Fibroblast of peridontal ligament (primary cell): ENCODE data around the gene RAD51C.
"Not testable (repeated sequence)": the region's sequence is repeated elsewhere in the genome, so short reads cannot be mapped to it uniquely, and the experiment has no call there.

Source experiments
- DNase-seq: peaks from one replicate; pipeline ENCODE4 v3.0.0-alpha.2; 2010; ENCODE audit errors: extremely low read depth

RAD51C gene

DNA sequence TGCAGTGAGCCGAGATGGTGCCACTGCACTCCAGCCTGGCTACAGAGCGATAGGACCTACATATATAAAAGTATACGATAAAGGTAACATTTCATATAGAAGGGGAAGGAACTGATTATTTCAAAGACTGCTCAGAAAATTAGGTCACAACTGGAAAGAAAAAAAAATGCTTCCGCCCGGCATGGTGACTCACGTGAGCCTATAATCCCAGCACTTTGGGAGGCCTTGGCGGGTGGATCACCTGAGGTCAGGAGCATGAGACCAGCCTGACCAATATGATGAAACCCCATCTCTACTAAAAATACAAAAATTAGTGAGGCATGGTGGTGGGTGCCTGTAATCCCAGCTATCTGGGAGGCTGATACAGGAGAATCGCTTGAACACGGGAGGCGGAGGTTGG lies 8.4 kb upstream of the RAD51C start:
- no peak for DNase-seq

DNA sequence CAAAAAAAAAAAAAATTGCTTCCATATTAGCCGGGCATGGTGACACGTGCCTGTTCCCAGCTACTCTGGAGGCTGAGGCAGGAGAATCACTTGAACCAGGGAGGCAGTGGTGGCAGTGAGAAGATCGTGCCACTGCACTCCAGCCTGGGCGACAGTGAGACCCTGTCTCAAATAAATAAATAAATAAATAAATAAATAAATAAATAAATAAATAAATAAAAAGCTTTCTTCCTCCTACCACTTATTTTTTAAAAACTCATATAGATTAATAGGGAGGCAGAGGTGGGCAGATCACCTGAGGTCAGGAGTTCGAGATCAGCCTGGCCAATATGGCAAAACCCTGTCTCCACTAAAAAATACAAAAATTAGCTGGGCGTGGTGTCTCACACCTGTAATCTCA lies 7.9 kb upstream of the RAD51C start:
- not testable (repeated sequence) for DNase-seq

DNA sequence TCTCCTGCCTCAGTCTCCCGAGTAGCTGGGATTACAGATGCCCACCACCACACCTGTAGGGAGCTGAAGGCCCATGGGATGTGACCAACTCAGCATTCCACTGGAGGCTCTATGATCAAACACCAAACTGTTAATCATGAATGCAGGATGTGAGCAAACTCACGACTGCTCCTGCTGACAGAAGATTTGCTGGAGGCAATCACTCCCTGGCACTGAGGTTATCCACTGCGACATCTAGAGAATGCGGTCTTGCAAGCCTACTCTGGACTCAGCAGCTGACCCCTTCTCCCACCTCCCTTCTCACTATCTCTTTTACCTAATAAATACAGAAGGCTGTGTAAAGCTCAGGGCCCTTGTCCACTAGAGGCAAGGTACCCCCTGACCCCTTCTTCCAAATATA lies 5.4 kb upstream of the RAD51C start:
- DNase-seq = no peak

DNA sequence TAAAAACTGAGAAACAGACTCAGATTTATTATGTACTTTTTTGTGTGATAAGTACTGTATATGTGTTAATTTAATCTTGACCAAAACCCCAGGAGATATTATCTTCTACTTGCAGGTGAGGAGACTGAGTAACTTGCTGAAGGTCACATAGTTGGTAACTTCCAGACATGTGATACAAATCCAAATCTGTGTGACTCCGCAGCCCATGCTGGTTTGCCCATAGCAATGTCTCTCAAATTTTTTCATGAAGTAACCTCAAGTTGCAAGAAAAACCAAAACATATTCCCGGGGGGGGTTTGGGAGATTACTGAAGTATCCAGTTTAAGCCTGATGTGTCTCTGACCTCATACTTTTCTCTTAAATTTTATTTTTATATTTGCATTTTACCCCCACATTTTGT lies 3.9 kb upstream of the RAD51C start:
- no peak for DNase-seq

DNA sequence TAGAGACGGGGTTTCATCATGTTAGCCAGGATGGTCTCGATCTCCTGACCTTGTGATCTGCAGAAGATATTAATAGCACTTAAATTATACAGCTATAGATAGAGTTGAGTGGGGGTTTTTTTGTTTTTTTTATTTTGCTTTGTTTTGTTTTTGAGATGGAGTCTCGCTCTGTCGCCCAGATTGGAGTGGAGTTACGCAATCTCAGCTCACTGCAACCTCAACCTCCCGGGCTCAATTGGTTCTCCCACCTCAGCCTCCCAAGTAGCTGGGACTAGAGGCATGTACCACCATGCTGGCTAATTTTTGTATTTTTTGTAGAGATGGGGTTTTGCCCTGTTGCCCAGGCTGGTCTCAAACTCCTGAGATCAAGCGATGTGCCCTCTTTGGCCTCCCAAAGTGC lies 2.4 kb upstream of the RAD51C start:
- not testable (repeated sequence) for DNase-seq

DNA sequence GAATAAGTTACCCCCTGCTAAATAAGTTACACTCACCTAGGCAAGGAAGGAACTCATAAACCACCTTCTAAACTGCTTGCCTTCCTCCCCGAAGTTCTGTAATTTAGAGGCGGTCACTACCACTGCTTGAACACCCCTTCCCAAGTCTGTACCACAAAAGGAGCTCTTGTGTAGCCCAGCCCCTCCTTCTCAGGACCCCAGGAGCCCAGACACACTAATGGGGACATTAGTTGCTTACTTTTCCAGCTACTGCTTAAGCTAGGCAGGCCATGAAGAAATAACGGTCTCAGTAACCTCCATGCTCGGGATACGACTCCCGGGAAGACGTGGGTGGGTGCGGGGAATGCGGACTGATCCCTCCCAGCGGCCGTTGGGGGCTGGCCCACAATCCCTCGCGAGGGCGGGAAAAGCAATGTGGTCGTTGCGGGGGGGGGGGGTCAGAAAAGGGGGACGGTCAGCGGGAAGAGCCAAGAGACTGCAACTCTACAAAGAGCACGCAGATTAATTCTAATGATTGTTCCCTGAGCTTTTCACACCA lies 632 bp upstream of the RAD51C start, which contains the start of gene TEX14:
Gene TEX14 (minus strand): TSS at position 345 of the 538 bp plus-strand sequence. CDS start 40,044 bp downstream, outside the sequence.
- no peak for DNase-seq

DNA sequence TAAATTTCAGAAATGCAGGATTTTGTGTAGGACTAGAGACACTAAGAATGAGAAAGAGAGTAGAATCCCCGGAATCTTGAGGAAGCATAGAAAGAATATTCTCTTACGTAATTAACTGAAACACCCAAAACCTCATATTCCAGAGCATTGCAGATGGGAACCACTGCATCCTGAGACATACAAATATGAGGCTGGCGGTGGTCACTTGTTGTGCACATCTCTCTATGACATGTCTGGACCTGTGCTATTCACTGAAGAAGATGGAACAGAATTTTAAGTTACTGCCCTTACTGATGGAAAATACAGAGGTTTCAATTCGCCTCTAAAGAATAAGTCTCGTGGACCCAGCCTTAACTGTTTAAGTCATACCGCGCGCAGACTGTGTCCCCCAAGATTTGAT lies 806 bp downstream of the RAD51C start:
- no peak for DNase-seq

DNA sequence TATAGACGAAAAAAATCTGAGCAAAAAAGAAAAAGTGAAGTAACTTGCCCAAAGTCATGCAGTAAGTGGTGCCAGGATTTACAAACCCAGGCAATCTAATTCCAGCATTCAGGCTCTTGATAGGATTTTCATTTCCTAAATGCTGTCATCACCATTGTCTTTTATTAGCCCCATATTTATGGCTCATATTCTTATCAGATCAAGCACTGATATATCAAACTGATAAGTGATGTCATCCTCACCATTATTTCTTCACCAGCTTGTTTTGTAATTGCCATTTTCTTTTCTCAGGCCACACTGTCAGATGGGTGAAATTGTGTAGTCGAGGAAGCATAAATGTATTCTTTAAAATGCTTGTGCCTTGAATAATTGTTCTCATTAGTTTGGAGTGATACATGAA lies 1.3 kb downstream of the RAD51C start:
- DNase-seq = no peak

DNA sequence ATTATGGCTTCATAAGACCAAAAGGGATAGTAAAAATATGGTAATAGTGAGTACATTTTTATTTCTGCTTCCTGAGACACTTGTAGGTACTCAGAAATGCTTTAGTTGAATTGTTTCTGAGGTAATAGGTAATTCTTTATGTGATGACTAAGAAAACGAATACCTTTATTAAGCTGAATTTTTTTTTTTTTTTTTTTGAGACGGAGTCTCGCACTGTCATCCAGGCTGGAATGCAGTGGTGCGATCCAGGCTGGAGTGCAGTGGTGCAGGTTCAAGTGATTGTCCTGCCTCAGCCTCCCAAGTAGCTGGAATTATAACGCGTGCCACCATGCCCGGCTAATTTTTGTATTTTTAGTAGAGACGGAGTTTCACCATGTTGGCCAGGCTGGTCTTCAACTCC lies 1.9 kb downstream of the RAD51C start:
- DNase-seq = no peak

DNA sequence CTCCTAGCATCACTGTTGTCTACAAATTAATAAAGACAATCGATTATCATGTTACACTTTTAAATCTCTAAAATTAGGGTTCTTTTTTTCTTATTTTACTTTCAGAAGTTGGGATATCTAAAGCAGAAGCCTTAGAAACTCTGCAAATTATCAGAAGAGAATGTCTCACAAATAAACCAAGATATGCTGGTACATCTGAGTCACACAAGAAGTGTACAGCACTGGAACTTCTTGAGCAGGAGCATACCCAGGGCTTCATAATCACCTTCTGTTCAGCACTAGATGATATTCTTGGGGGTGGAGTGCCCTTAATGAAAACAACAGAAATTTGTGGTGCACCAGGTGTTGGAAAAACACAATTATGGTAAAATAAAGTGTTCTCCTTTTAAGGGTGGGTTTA lies 2.4 kb downstream of the RAD51C start:
- DNase-seq = no peak

DNA sequence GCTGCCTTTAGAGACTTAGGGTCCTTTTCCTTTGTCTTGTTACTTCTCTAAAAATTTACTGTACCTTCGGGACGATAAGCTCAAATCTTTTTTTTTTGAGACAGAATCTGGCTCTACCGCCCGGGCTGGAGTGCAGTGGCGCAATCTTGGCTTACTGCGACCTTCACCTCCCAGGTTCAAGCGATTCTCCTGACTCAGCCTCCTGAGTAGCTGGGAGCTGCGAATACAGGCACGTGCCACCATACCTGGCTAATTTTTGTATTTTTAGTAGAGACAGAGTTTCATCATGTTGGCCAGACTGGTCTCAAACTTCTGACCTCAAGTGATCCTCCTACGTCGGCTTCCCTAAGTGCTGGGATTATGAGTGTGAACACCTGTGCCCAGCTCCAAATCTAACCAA lies 7.4 kb downstream of the RAD51C start:
- DNase-seq = no peak

DNA sequence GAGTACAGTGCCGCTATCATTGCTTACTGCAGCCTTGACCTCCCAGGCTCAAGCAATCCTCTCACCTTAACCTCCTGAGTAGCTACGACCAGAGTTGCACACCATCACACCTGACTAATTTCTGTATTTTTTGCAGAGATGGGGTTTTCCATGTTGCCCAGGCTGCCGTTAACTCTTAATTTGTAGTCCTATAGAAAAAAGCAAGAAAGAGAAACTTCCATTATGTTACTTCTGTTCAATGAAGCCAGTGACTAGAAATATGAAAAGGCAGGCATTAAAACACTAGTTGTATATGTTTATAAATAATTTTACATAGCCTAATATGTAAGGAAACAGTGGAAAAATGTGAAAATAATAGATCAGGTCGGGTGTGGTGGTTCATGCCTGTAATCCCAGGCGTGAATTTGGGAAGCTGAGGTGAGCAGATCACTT lies 9.7 kb downstream of the RAD51C start:
- DNase-seq = no peak

DNA sequence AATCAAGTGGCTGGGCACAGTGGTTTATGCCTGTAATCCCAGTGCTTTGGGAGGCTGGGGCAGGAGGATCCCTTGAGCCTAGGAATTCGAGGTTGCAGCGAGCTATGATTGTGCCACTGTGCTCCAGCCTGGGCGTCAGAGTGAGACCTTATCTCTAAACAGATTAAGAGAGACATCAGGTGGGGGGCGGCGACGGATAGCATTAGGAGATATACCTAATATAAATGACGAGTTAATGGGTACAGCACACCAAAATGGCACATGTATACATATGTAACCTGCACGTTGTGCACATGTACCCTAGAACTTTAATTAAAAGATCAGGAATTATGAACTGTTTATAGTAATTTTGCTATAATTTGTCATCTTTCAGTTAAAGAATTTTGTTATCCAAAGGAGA lies 10.3 kb downstream of the RAD51C start:
- DNase-seq = no peak

DNA sequence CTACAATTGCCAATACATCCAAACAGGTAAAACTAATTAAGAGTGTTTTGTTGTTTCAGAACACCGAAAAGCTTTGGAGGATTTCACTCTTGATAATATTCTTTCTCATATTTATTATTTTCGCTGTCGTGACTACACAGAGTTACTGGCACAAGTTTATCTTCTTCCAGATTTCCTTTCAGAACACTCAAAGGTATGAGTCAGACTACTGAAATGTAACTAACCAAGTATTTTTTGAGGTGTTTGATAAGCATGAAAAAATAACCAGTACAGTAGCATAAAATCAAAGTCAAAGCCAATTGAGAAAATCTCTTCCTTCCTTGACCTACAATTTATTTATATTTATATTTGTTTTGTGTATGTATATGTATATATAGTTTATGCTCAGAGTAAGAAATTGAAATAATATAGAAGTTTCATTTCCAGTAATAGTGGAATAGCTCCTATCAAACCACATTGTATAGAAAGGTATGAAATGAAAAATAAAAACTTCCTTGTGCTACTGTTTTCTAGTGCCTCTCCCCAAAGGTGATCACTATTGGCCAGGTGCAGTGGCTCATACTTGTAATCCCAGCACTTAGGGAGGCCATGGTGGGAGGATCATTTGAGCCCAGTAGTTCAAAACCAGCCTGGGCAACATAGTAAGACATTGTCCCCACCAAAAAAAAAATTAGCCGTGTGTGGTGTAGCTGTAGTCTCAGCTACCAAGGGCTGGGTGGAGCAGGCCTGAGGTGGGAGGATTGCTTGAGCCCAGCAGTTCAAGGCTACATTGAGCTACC lies 10.9 kb downstream of the RAD51C start:
- DNase-seq = peak; percentile 22

DNA sequence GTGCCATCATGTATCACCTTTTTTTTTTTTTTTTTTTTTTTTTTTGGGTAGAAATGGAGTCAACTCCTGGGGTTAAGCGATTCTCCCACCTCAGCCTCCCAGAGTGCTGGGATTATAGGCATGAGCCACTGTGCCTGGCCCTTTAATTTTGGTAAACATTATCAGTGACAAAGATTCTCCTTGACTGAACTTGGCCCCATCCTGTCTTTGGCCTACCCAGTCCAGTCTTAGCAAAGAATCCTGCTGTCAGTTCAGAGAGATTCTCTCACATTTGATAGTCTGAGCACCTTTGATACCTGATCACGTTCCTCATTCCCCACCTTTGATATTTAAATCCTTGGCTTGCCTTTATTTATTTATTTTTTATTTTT lies 11.5 kb downstream of the RAD51C start:
- DNase-seq = no peak

DNA sequence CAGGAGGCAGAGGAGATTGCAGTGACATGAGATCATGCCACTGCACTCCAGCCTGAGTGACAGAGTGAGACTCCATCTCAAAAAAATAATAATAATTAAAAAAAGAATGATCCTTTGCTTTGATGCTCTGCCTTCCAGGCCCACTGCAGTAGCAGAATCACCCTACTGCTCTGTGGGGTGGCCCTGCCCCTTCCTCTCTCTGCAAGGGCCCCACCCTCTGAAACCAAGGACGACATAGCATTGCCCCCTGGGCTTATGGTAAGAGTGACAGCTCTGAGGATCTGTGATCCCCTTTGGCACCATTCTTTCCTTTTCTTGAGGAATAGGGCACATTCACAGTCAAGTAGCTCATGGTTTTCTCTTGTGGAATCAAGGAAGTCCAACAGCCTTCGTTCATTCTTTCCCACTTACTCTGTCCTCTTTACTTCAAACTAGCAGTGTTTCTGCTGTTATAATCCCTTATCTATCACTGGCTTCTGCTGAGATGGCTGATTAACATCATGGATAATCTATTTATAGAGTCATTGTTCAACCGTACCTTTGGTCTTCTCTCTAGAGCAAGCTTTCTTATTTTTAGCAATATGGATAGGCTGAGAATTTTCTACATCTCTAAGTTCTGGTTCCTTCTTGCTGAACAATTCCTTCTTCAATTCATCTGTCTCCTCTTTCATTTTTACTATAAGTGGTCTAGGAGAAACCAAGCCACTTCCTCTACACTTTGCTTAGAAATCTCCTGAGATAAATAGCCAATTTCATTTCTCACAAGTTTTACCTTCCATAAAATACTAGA lies 14.1 kb downstream of the RAD51C start:
- no peak for DNase-seq

DNA sequence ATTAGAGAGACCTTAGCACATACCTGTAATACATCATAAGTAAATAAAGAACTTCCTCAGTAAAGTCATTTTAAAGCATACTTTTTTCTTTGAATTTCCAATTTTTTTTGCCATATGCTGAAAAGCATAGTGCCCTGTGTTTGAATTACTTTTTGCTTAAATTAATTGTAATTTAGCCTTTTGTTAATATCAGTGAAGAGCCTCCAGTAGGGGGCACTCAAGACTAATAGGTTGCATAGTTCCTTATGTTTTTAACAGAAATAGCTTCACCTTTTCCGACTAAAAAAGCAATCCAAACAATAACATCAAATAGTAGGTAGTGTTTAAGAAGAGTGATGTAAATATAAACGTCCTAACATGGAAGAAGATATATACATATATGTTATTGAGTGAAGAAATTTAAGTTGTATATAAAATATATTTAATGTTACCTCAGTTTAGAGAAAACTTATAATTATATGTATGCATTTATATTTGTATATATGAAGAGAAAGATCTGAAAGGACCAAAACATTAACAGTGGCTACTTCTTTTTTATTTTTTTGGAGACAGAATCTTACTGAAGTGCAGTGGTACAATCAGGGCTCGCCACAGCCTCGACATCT lies 18.6 kb downstream of the RAD51C start:
- DNase-seq = peak; percentile 80

DNA sequence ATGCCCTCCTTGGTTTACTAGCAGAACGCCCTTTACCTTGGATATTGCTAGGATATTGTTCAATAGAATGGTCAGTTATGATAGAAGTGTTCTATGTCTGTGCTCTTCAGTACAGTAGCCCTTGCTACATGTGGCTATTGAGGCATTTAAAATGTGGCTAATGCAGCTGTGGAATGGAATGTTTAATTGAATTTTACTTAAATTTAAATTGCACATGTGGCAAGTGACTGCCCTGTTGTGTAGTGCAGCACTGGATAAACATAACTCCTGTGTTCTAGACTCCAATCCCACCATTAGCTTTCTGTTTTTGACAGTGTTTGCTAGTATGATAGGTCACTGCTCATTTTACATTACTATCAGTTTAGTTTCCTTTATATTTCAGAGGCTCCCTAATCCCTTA lies 29.9 kb downstream of the RAD51C start:
- no peak for DNase-seq

DNA sequence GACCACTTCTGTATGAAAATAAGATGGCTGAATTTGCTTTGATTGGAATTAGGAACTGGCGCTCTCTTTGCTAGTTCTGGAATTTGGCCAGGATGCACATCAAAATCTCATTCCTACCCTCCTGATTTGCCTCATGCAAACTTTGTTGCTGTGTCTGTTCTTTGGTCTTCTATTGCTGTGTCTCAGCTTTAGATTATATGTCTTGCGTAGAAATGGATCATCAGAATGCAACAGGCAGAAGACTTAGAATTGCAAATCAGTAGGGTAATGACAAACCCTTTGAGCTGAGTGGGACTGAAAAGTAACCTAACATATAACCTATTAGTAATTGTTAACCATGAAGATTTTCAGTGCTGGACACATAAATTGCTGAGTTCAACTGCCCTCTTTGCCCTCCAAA lies 30.3 kb downstream of the RAD51C start:
- no peak for DNase-seq

DNA sequence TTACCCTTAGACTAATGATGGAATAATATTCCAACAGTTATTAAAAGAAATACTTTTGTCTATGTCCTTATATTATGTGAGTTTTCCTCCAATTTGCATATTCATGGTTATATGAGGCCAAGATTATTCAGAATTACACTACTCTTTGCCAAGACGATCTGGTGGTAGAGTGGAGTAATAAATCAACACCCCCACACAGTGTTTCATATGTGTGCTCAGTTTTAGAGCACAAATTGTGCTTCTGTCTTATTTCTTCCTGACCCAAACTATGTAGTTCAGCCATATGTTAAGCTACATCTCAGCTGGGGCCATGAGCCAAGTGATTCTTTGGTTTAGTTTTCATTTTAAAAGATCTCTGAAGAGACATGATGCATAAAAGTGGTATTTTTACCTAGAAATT lies 36.4 kb downstream of the RAD51C start:
- no peak for DNase-seq

DNA sequence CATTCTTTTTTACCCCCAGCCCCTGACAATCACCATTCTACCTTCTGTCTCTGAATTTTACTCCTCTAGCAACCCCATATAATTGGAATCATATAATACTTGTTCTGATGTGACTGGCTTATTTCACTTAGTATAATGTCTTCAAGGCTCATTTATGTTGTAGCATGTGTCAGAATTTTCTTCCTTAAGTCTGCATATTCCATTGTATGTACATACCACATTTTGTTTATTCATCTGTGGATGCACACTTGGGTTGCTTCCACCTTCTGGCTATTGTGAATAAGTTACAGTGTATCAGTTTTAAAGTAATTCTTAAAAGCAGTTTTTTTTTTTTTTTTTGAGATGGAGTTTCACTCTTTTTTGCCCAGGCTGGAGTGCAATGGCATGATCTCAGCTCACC lies 38.5 kb downstream of the RAD51C start:
- no peak for DNase-seq

DNA sequence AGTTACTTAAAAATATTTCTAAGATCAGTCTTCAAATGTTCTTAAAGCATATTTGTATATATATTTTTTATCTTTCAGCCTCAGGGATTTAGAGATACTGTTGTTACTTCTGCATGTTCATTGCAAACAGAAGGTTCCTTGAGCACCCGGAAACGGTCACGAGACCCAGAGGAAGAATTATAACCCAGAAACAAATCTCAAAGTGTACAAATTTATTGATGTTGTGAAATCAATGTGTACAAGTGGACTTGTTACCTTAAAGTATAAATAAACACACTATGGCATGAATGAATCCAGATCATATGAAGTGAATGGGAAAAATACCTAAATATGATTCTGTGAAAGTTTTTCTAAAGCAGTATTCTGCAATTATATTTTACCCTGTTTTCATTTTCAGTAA lies 41.6 kb downstream of the RAD51C start:
- no peak for DNase-seq

DNA sequence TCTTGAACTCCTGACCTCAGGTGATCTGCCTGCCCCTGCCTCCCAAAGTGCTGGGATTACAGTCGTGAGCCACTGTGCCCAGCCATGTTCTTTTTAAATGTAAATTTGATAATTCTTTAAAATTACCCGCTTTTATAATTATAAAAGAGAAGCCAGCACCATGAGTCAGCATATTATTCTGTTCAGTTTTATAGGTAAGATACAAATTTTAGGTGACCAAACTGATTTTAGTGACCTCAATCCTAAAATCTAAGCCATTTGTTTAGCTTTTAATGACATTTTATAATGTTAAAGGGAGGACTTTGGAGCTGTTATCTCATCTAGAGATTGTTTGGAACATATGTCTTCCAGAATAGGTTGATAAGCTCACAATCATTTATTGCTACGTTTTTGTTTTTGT lies 42.4 kb downstream of the RAD51C start:
- DNase-seq = no peak
